Trophoblast cell (in vitro differentiated cells and primary cell): Measurements from ENCODE around the gene DNAJC13.

Source experiments
- DNase-seq, 2 donors: peaks; one replicate each; pipeline ENCODE4 v3.0.0-alpha.2; 2016
- H2AFZ ChIP-seq: 2 replicates; pipeline ENCODE4 v1.6.1; 2013; ENCODE audit warnings: low read length, moderate library complexity, mild to moderate bottlenecking; ENCODE audit not compliant: insufficient read depth, poor library complexity
- H2AK5ac ChIP-seq: 2 replicates; pipeline ENCODE4 v1.6.1; 2013; ENCODE audit warnings: mild to moderate bottlenecking, low read length
- H2BK120ac ChIP-seq: 2 replicates; pipeline ENCODE4 v1.6.1; 2013; ENCODE audit warnings: low read length, mild to moderate bottlenecking, moderate library complexity; ENCODE audit not compliant: insufficient read depth, poor library complexity
- H2BK12ac ChIP-seq: 2 replicates; pipeline ENCODE4 v1.6.1; 2013; ENCODE audit warnings: mild to moderate bottlenecking, low read length, moderate library complexity
- H2BK5ac ChIP-seq: 2 replicates; pipeline ENCODE4 v1.6.1; 2013; ENCODE audit warnings: low read length, low read depth, moderate library complexity, mild to moderate bottlenecking; ENCODE audit not compliant: poor library complexity
- H3K14ac ChIP-seq: 2 replicates; pipeline ENCODE4 v1.6.1; 2013; ENCODE audit warnings: mild to moderate bottlenecking, low read length
- H3K18ac ChIP-seq: 2 replicates; pipeline ENCODE4 v1.6.1; 2013; ENCODE audit warnings: mild to moderate bottlenecking, low read length
- H3K23ac ChIP-seq: 2 replicates; pipeline ENCODE4 v1.6.1; 2013; ENCODE audit warnings: low read length
- H3K27ac ChIP-seq: 2 replicates; pipeline ENCODE4 v1.5.1; 2013; ENCODE audit warnings: low read depth, mild to moderate bottlenecking, inconsistent platforms, low read length, moderate library complexity
- H3K27me3 ChIP-seq: 2 replicates; pipeline ENCODE4 v1.6.1; 2013; ENCODE audit warnings: inconsistent platforms, mild to moderate bottlenecking, low read length, moderate library complexity; ENCODE audit not compliant: insufficient read depth
- H3K36me3 ChIP-seq, 2 experiments: 1 replicate in 1 of 2; 2 replicates in 1 of 2; pipeline ENCODE4 v1.6.1; 2013; ENCODE audit warnings: low read length in 2 of 2, mild to moderate bottlenecking in 2 of 2, moderate library complexity in 1 of 2; ENCODE audit not compliant: insufficient read depth in 2 of 2, control insufficient read depth in 1 of 2
- H3K4ac ChIP-seq: 2 replicates; pipeline ENCODE4 v1.6.1; 2013; ENCODE audit warnings: low read depth, mild to moderate bottlenecking, low read length, moderate library complexity
- H3K4me1 ChIP-seq, 2 experiments: 1 replicate in 1 of 2; 2 replicates in 1 of 2; pipeline ENCODE4 v1.6.1; 2013; ENCODE audit warnings: low read length in 2 of 2, mild to moderate bottlenecking in 2 of 2, moderate library complexity in 1 of 2; ENCODE audit not compliant: insufficient read depth in 2 of 2, control insufficient read depth in 1 of 2
- H3K4me2 ChIP-seq: 2 replicates; pipeline ENCODE4 v1.6.1; 2013; ENCODE audit warnings: inconsistent platforms, mild to moderate bottlenecking, low read length, moderate library complexity
- H3K4me3 ChIP-seq: 2 replicates; pipeline ENCODE4 v1.5.1; 2013; ENCODE audit warnings: mild to moderate bottlenecking, low read depth, low read length, inconsistent platforms
- H3K79me1 ChIP-seq: one replicate; pipeline ENCODE4 v1.6.1; 2013; ENCODE audit warnings: low read length
- H3K79me2 ChIP-seq: 2 replicates; pipeline ENCODE4 v1.6.1; 2013; ENCODE audit warnings: low read length, mild to moderate bottlenecking; ENCODE audit not compliant: control insufficient read depth, insufficient read depth, poor library complexity
- H3K9ac ChIP-seq: 2 replicates; pipeline ENCODE4 v1.6.1; 2013; ENCODE audit warnings: mild to moderate bottlenecking, low read length
- H3K9me3 ChIP-seq: 2 replicates; pipeline ENCODE4 v1.6.1; 2013; ENCODE audit warnings: low read depth, mild to moderate bottlenecking, control low read depth, inconsistent platforms, low read length; ENCODE audit not compliant: insufficient read depth
- H4K12ac ChIP-seq: 2 replicates; pipeline ENCODE4 v1.6.1; 2013; ENCODE audit warnings: low read depth, mild to moderate bottlenecking, low read length, moderate library complexity
- H4K8ac ChIP-seq: 2 replicates; pipeline ENCODE4 v1.6.1; 2013; ENCODE audit warnings: low read depth, mild to moderate bottlenecking, low read length, moderate library complexity
- H4K91ac ChIP-seq: one replicate; pipeline ENCODE4 v1.6.1; 2013; ENCODE audit warnings: low read depth, mild to moderate bottlenecking, low read length, moderate library complexity
- WGBS: extraction: QIAGEN DNeasy Blood & Tissue Kit; methylation state at CpG from one replicate; pipeline ENCODE4 v1.1.7; 2013; ENCODE audit warnings: missing lambda C conversion rate; ENCODE audit not compliant: insufficient read length, insufficient coverage; ENCODE audit errors: extremely low coverage; 5-methylcytosine and 5-hydroxymethylcytosine counted together

The DNAJC13 gene

DNA sequence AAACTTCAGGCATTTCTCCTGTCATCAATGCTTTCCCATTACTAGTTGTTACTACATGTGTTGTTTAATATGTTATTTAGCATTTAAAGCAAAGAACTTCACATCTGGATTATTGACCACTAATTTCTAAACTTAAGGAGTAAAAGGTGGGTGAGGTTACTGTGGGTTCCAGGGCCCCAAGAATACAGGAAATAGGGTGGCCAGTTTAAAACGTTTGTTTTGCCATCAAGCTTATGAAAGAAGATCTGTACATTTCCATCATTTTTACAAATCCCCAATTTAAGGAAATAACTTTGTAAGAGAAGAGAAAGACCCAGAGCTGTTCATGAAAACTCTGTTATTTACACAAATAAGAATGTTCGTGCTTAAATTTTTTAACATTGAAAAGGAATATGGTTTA lies 125.3 kb downstream of the DNAJC13 start:
- H3K4me1 ChIP-seq: no peaks in the 10 kb centered on the region
- H3K9ac ChIP-seq: no peak overlapping the region
- H3K14ac ChIP-seq: no peak overlapping the region
- H4K12ac ChIP-seq: no peak overlapping the region
- H2BK12ac ChIP-seq: no peak overlapping the region
- no peaks in the 10 kb centered on the region for H3K27me3 ChIP-seq
- H3K18ac ChIP-seq: no peak overlapping the region
- H2BK120ac ChIP-seq: no peak overlapping the region
- H3K79me2 ChIP-seq: no peaks in the 10 kb centered on the region
- no peak overlapping the region for H2AK5ac ChIP-seq
- no peak overlapping the region for H3K4ac ChIP-seq
- no peak overlapping the region for H4K91ac ChIP-seq
- no peak overlapping the region for H3K27ac ChIP-seq
- H3K23ac ChIP-seq: no peak overlapping the region
- H2BK5ac ChIP-seq: no peak overlapping the region
- no peaks in the 10 kb centered on the region for H3K79me1 ChIP-seq
- H4K8ac ChIP-seq: no peak overlapping the region
- DNase-seq: no peak
- WGBS: no CpG with 5 or more reads among the region's 2 CpGs
- no peaks in the 10 kb centered on the region for H3K9me3 ChIP-seq
- peaks cover 10 to 13% of the 10 kb centered on the region in 2 experiments for H3K36me3 ChIP-seq
- no peak overlapping the region for H3K4me2 ChIP-seq
- H2AFZ ChIP-seq: no peak overlapping the region
- H3K4me3 ChIP-seq: no peak overlapping the region

- H3K4me3 ChIP-seq: no peak overlapping the region
- H2BK120ac ChIP-seq: no peak overlapping the region
- no peak overlapping the region for H3K23ac ChIP-seq
- H4K12ac ChIP-seq: no peak overlapping the region
- no peak overlapping the region for H3K4me2 ChIP-seq
- H3K27ac ChIP-seq: no peak overlapping the region
- H3K9ac ChIP-seq: no peak overlapping the region
- H2AK5ac ChIP-seq: no peak overlapping the region
- peaks cover 7 to 11% of the 10 kb centered on the region in 2 experiments for H3K36me3 ChIP-seq
- H4K91ac ChIP-seq: no peak overlapping the region
- peak; percentile 23 to 74 for DNase-seq
- H3K4ac ChIP-seq: no peak overlapping the region
- H3K4me1 ChIP-seq: no peaks in the 10 kb centered on the region
- peaks cover 4% of the 10 kb centered on the region for H3K9me3 ChIP-seq
- H2BK5ac ChIP-seq: no peak overlapping the region
- no peak overlapping the region for H2BK12ac ChIP-seq
- no peak overlapping the region for H4K8ac ChIP-seq
- no peak overlapping the region for H3K14ac ChIP-seq
- H3K79me1 ChIP-seq: no peaks in the 10 kb centered on the region
- H3K18ac ChIP-seq: no peak overlapping the region
- no CpG with 5 or more reads among the region's 2 CpGs for WGBS
- H3K79me2 ChIP-seq: no peaks in the 10 kb centered on the region
- H2AFZ ChIP-seq: no peak overlapping the region
- H3K27me3 ChIP-seq: no peaks in the 10 kb centered on the region
Measured at GRCh38 chr3:132543011-132543739, 125.9 kb downstream of the DNAJC13 start.

- Histone ChIP-seq H3K9me3 (peaks cover 5% of the 10 kb centered on the region), H3K4me2 (no peak overlapping the region), H4K12ac (no peak overlapping the region), H3K79me1 (no peaks in the 10 kb centered on the region), H4K8ac (no peak overlapping the region), H3K18ac (no peak overlapping the region), H3K27me3 (no peaks in the 10 kb centered on the region), H2AK5ac (no peak overlapping the region), H3K14ac (no peak overlapping the region), H3K79me2 (no peaks in the 10 kb centered on the region), H4K91ac (no peak overlapping the region), H3K23ac (no peak overlapping the region), H3K4ac (no peak overlapping the region), H2AFZ (no peak overlapping the region), H3K36me3 (peaks cover 7 to 8% of the 10 kb centered on the region in 2 experiments), H3K27ac (no peak overlapping the region), H2BK120ac (no peak overlapping the region), H2BK5ac (no peak overlapping the region), H2BK12ac (no peak overlapping the region), H3K4me3 (no peak overlapping the region), H3K4me1 (no peaks in the 10 kb centered on the region), H3K9ac (no peak overlapping the region)
- no peak for DNase-seq
- WGBS: no CpG with 5 or more reads among the region's 2 CpGs
Measured at GRCh38 chr3:132544130-132544529, 126.8 kb downstream of the DNAJC13 start.

DNA sequence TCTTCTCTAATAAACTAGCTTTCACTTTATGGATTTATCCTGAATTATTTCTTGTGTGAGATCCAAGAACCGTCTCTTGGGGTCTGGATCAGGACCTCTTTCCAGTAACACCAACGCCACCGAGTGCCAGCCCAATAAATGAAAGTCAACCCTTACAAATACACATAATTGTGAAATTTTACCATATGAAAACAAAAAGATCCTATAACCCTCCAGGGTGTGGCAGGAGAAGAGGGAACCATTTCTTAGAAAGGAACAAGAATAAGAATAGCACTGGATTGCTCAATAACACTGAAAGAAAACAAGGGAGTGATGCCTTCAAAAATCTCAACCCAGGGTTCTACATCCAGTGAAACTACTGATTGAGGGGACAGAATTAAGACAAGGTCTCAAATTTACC lies 128.2 kb downstream of the DNAJC13 start:
- Histone ChIP-seq H3K9ac (no peak overlapping the region), H2AK5ac (no peak overlapping the region), H3K23ac (no peak overlapping the region), H4K91ac (no peak overlapping the region), H3K36me3 (peaks cover 2 to 3% of the 10 kb centered on the region in 2 experiments), H3K79me1 (no peaks in the 10 kb centered on the region), H3K79me2 (no peaks in the 10 kb centered on the region), H3K4me1 (no peaks in the 10 kb centered on the region), H4K8ac (no peak overlapping the region), H2AFZ (no peak overlapping the region), H2BK5ac (no peak overlapping the region), H3K18ac (no peak overlapping the region), H3K27me3 (no peaks in the 10 kb centered on the region), H2BK12ac (no peak overlapping the region), H3K14ac (no peak overlapping the region), H4K12ac (no peak overlapping the region), H3K9me3 (peaks cover 5% of the 10 kb centered on the region), H3K27ac (no peak overlapping the region), H3K4ac (no peak overlapping the region), H3K4me3 (no peak overlapping the region), H3K4me2 (no peak overlapping the region), H2BK120ac (no peak overlapping the region)
- DNase-seq: no peak
- WGBS: no CpG with 5 or more reads among the region's 3 CpGs
